Measurements from ENCODE around the gene C11orf52.
"Not testable (repeated sequence)": the region's sequence is repeated elsewhere in the genome, so short reads cannot be mapped to it uniquely, and the experiment has no call there.

Gene C11orf52, protein sequence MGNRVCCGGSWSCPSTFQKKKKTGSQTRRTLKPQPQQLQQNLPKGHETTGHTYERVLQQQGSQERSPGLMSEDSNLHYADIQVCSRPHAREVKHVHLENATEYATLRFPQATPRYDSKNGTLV

DNA sequence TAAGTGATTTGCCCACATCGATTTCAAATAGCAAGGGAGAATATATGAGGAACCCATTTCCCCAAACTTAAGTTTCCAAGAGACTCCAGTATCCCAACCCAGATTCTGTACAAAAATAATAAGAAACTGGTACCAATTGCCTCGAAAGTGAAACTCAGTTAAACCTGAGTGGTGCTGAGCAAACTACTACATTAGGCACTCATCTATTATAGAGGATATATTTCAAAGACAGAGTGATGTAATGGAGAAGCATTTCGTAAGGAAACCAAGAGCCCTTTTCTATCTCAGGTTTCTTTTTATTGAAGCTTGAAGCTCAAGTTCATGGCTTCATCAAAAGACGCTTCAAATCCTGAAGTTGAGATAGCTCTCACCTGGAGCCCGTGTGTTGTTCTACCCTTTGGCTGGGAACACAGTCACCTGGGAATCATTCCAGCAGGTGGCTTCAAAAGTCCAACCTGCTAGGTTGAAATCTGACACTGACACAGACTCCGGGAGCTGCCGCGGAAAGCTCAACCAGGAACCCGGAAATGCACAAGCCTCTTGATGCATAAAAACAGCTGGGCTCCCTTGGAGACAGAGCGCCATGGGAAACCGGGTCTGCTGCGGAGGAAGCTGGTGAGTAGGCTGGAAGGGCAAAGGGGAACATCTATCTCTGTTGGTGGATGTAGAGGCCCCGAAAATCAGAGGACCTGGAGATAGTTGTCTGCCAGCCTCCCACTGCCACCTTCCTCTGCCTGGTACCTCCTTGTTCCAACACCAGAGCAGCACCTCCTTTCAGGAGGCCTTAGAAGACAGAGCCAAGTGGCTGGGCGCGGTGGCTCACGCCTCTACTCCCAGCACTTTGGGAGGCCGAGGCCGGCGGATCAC, at the start of gene C11orf52:
C11orf52 (plus strand) TSS at position 524 of the 867 bp plus-strand sequence; CDS start at position 584, 60 bp downstream.
- no peak for DNase-seq (ENCODE audit: low spot score)

DNA sequence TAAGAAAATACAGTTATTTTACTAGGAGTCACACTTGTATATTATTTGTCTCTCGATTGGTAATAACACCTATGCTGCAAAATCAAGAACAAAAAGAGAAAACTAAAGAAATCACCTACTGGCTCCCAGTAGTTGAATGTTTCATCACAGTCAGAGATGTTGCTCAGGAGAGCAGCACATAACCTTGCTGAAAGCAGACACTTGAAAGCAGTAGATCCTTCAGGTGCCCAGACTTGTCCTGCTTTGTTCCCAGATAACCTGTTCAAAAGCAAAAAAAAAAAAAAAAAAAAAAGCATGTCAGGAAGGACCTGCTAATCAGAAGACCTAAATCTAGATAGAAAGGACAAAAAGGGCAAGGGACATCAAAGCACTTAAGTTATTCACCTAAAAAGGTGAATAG, 48.6 kb upstream of the C11orf52 start:
- DNase-seq (ENCODE audit: low spot score) = no peak

DNA sequence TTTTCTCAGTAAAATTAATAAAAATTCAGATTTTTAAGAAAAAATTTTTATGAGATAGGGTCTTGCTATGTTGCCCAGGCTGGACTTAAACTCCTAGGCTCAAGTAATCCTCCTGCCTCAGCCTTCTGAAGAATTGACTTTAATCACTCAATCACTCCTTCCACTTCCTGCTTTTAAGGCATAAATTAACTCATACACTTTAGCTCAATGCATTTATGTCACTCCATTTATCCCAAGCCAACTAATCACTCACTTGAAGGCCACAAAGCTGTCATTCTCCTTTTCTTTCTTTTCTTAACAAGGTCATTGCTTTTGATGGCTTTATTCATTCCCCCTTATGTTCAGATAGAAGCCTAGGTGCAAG, 48.2 kb upstream of the C11orf52 start:
- DNase-seq (ENCODE audit: low spot score) = no peak

DNA sequence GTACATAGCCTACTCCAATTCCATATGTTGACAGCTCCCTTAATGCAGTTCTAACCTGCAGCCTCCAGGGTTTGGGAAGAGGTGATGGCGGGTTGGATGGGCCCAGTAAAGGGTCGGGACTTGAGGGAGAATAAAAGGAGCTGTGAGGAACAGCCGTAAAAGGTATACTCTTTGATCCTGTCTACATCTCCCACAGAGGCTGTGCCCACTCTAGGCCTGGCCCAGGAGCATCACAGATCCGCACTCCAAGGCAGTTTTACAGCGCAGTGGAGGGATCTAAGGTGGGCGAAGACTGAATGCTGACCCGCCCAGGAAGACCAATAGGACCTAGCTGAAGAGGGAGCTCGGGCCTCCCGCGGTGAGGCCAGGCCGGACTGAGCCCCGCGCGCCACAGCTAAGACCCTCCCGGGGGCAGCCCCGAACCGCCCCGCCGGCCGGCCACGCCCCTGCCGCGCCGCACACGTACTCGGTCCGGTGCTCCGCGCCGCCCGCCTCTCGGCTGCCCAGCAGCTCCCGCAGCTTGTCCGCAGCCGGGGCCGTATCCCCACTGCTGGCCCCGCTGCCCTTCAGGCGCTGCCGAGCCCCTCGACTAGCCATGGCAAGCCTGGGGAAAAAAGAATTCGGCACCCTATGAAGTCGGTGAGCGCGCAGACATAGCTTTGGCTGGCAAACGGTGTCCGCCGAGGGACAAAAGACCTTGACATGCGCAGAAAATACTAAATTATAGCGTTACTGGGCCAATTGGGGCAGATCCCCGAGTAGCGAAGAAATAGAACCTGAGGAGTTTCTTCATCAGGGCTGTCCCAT, 47.6 kb upstream of the C11orf52 start, which contains the start of gene ALG9:
ALG9 (minus strand) TSS at position 696 of the 807 bp plus-strand sequence; CDS start at position 597, 99 bp downstream.
- DNase-seq (ENCODE audit: low spot score) = peak; percentile 74

DNA sequence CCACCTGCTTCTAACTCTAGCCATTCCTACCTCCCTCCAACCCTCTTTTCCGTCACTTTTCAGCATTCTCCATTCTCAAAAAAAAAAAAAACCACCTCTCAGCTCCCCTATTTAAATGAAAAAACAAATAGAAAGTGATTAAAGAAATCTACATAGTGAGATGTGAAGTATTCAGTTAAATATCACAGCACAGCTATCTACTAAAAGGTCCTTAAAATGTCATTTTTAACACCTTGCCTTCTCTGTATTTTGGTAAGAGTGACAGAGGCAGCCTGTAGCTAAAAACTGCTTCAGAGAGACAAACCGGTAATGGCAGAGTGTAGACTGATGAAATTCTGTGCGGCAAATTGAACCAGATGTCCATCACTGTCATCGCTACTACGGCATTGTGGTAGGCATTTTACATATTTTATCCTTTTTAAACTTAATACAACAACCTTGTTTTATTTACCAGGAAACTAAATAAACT, 47.0 kb upstream of the C11orf52 start:
- DNase-seq (ENCODE audit: low spot score) = no peak

DNA sequence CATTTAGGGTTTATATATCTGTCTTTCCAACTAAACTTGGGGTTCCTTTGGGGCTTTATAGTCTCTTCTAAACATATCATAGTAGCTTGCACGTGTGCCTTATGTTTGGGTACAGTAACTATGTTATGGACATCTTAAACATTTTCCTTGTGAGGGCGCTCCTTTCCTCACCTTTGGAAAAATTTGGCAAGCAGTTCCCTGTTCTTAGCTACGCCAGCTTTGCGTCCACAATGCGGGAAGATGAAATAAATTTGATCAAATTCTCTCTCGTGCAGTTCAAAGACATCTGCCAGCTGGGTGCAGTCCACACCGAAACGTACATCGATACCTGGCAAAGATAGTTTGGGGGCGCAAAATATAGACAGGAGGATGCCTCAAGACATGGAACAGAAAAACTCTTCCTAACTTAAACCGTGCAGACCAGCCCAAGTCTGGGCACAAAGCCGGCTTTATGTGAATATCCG, 40.3 kb upstream of the C11orf52 start:
- DNase-seq (ENCODE audit: low spot score) = peak; percentile 13

DNA sequence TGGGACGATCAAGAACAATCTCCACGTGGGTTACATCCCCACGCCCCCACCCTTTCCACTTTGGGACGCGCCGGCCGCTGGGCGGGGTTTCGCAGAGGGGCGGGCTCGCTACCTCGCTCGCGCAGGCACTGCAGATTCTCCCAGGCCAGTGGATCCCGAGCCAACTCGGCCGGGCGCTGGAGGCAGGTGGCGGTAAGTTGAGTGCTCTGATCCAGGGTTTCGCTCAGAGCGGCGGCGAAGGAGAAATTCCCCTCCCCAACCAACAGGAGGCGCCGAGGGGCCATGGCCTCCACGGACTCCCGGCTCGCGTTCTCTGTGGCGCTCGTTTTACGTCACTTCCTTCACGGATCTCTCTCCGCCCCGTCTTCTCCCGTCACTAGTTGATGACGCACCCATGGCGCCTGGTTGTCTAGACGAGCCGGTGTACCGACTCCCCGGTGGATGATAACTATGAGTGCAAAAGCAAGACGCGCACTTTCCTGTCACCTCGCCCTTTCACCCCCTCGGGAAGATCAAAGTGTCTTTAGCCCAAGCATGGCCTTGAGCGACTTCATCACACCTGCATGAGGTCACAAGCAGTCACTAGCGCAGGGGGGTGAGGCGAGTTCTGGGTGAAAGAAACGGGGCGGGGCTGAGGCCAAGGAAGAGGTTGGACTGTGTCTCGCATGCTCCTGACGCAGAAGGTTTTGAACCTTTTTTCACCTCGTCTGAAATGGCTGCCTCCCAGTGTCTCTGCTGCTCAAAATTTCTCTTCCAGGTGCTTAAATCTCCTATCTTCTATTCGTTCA, 39.7 kb upstream of the C11orf52 start, which contains the start of the genes CFAP68 and FDXACB1:
CFAP68 (plus strand) TSS at position 693 of the 788 bp plus-strand sequence; CDS start at position 713, 20 bp downstream.
FDXACB1 (minus strand) TSS at position 317 of the 788 bp plus-strand sequence; CDS start at position 284, 33 bp downstream.
- DNase-seq (ENCODE audit: low spot score) = peak; percentile 94

DNA sequence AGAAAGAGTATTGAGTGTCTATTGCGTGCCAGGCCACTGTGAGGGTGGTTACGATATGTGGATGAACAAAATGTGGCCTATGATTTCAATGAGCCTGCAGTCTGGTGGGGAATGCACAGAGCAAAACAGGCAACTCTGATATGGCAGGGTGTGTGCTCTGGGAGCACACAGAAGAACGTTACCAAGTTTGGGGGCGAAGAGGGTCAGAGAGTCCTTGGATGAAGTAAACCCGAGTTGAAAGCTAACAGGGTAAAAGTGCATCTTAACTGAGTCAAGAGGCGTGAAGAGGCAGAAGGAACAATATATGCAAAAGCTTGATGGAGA, 39.1 kb upstream of the C11orf52 start:
- no peak for DNase-seq (ENCODE audit: low spot score)

DNA sequence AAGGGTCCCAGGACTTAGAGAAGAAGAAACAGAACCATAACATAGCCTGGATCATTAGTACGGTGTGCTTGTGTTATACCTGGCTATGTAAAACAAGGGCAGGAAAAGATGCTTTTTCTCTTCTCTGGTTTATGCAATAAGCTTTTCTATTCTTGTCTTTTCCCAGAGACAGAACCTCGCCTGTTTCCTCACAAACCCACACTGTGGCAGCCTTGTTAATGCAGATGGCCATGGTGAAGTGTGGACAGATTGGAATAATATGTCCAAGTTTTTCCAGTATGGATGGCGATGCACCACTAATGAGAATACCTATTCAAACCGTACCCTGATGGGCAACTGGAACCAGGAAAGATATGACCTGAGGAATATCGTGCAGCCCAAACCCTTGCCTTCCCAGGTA, 36.5 kb upstream of the C11orf52 start:
- DNase-seq (ENCODE audit: low spot score) = no peak

DNA sequence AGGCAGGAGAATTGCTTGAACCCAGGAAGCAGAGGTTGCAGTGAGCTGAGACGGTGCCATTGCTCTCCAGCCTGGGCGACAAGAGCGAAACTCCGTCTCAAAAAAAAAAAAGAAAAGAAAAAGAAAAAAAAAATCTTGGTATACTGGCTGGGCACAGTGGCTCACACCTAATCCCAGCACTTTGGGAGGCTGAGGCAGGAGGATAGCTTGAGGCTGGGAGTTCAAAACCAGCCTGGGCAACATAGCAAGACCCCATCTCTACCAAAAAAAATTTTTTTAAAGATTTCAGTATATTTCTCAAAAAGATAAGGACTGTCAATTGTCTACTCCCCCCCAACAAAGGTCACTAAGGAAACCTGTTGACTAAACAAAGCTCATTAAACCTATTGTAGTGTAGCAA, 33.7 kb upstream of the C11orf52 start:
- not testable (repeated sequence) for DNase-seq (ENCODE audit: low spot score)

DNA sequence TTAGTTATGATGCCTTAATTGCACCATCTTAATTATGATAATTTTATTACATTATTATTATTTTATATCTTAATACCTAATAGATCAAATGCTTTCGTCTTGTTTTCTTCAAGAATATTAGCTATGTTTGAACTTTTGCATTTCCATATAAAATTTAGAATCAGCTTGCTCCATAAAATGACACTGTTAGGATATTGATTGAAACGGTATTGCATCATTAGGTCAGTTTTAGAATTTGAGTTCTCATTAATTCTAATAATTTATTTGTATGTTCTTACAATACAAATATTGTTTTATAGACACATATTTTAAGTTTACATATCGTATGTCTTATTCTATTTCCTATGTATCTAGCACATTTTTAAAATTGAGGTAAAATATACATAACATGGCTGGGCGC, 32.7 kb upstream of the C11orf52 start:
- DNase-seq (ENCODE audit: low spot score) = no peak

DNA sequence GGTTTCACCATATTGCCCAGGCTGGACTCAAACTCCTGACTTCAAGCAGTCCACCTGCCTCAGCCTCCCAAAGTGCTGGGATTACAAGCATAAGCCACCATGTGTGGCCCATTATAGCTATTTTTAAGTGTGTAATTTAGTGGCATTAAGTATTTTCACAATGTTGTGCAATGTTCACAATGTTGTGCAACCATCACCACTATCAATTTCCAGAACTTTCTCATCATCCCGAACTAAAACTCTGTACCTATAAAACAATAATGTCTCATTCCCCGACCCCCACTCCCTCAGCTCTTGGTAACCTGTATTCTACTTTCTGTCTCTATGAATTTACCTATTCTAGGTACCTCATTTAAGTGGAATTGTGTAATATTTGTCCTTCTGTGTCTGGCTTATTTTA, 31.9 kb upstream of the C11orf52 start:
- no peak for DNase-seq (ENCODE audit: low spot score)

DNA sequence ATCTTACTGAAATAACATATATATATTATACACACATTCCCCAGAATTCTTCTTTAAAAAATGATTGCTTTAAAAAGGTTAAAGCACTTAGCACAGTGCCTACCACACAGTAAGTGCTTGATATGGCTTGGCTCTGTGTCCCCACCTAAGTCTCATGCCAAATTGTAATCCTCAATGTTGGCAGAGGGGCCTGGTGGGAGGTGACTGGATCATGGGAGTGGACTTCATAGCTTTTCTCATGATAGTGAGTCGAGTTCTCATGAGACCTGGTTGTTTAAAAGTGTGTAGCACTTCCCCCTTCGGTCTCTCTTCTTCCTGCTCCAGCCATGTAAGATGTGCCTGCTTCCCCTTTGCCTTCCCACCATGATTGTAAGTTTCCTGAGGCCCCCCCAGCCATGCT, 13.3 kb upstream of the C11orf52 start:
- no peak for DNase-seq (ENCODE audit: low spot score)

DNA sequence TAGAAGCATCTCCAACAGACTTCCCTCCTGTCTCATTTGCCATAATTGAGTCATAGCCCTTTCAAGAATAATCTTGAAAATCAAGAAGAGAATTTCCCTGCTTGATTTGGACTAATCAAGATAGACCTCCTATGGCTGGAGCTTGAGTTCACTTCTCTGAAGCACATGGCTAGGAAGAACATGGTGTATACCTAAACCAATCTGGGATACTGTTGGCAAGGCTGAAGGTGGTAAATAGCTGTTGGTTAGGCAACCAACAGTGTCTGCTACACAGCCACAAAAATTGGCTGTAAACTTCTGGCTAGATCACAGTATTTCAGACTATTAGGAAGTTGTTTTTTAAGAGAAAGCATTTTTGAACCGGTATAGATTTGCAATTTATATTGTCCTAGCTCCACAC, 12.0 kb upstream of the C11orf52 start:
- DNase-seq (ENCODE audit: low spot score) = no peak

DNA sequence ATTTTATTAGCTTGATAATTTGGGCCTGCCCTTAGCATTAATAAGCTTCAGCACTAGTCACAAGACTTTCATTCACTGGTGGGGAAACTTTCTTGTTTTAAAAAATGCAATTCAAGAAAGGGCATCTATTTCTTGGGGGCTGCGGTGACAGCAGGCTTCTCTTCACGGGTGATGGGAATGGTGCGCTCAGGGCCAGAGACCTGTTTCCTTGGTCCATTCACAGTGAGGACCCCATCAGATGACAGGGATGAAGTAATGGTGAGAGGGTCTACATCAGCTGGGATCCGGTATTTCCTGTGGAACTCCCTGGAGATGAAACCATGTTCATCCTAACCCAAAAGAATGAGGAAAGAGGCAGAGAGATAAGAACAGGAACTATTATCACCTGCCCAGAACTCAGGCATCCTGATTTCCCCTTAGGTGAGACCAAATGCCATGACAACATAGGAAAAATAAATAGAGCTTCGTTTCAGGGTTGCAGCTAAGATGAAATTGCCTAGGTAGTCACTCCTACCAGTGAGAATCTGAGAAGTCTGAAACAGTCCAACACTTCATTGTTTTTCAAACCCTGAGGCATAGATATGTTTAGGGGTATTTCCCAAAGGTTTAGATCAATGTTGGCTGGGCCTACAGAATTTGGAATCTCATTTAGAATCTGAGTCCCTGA, 9.9 kb upstream of the C11orf52 start:
- no peak for DNase-seq (ENCODE audit: low spot score)

DNA sequence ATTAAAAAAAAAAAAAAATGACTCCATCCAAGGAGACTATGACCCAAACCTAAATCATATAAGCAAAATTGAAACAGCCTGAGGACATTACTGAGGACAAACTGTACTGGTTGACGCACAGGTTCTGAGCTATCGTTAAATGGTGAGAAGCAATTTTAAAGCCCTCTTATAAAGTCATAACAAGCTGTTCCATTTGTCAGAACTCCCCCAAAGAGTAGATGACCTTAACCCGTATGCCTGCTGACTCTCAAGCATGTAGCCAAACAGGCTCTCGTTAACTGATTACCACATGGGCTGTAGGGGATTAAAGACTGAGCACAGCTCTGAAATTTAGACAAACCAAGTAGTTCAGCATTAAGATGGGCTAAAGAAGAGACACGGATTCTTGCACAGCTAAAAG, 9.3 kb upstream of the C11orf52 start:
- no peak for DNase-seq (ENCODE audit: low spot score)

DNA sequence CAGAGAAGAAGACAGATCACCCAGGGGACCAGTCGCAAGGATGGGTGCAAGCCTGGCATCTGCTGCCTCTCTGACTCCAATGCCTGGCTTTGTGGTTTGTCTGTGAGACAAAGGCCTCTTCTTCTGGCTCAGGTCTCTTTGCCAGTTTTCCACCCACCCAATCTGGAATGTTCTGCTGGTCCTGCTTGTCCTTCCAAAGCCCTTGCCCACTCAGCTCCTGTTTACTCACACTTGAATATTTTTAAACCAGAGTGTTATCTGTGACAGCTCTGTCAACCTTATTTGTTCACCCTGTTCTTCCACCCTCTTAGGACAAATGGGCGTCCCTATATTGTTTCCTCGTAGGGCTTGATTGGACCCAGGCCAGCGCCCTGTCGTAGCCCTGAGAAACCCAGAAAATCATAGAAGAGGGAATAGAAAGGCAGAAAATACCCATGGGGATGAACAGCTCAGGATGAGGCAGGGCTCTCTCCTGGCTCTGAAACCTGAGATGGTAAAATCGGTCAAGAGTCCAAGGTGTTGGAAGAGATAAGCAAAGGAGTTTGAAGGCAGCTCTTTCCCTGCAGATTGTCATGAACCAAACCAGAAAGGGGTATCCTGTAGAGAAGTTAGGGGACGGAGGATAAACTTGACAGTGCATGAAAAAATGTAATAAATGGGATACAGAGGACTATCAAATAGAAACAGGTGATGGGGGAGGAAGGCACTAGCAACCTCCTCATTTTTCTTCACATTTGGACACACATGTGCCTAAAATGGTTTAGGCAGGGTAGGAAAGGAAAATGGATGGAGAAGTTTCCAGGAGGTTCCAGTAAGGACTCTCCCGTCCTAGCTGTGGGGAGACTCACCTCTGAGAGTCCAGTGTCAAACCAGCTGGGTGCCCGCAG, 7.8 kb upstream of the C11orf52 start:
- peak; percentile 93 for DNase-seq (ENCODE audit: low spot score)

DNA sequence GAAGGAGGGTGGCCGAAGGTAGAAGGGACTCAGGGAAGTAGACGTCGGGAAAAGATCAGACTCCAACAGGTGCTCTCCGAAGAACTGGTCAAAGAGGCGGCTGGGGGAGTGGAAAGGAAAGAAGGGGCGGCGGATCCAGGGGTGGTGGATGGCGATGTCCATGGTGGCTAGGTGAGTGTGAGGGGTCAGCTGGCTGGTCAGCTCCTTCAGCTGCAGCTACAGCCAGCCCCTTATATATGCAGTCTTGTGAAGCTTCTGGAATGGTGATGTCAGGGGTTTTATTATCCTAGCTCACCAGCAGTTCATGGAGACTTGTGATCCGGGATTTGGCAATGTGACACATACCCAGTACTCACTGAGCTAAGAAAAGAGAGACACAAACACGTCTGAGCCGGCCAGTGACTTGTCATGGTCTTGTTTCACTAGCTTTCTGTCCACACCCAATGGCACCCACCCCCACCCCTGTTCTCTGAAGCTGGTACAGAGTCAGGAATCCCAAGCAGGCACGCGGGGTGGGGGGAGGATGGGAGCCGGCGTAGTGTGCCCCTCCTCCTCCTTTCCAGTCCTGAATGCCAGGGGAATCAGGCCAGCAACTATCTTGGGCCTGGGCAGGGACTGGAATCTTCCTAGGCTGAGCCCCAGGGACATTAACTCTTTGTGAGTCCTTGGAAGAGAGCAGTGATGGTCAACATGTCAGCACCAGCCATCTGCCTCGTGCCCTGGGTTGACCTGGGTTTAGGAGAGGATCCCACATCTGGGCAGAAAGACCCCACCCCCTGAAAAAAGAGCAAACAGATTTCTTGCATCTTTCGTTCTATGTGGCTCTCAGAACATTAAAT, 6.9 kb upstream of the C11orf52 start, which contains the start of gene CRYAB:
CRYAB (minus strand) TSS at position 208 of the 839 bp plus-strand sequence; CDS start at position 162, 46 bp downstream.
- peak; percentile 42 for DNase-seq (ENCODE audit: low spot score)

DNA sequence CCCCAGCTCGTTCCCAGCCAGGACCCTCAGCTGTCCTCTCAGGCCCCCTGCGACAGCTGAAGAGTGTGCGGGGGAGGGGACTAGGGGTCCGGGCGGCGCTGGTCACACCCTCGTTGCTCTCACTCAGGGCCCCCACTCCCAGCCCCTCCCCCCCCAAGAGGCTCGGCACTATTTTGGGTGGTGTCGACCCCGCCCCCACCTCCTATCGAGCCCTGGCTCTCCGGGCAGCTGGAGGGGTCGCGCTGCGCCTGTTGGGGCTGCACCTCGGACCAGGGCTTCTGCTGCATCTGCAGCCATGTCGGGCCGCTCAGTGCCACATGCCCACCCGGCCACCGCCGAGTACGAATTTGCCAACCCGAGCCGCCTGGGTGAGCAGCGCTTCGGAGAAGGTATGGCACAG, 6.2 kb upstream of the C11orf52 start, which contains the start of gene HSPB2:
HSPB2 (plus strand) TSS at position 200 of the 400 bp plus-strand sequence; CDS start at position 296, 96 bp downstream.
- no peak for DNase-seq (ENCODE audit: low spot score)
